ENCODE results near the gene LMF1.

- no peak for TF ChIP-seq TCF7L2 (IDR thresholded peaks at IDR 0.05; ENCODE audit: low read depth, low read length)
- TF ChIP-seq CTCF (IDR thresholded peaks at IDR 0.05 in 2 of 3, conservative IDR thresholded peaks at IDR 0.05 in 1 of 3; ENCODE audit: insufficient read depth in 2 of 3, low read depth in 1 of 3, low read length in 3 of 3): no peak
- no peak for TF ChIP-seq POLR2B (IDR thresholded peaks at IDR 0.05; ENCODE audit: low read depth, partially characterized antibody)
- no peak for TF ChIP-seq EZH2 (IDR thresholded peaks at IDR 0.05; ENCODE audit: borderline replicate concordance, low read depth, low read length)
- TF ChIP-seq POLR2AphosphoS5 (IDR thresholded peaks at IDR 0.05; ENCODE audit: control insufficient read depth, insufficient read depth, low read depth, low read length): no peak
- TF ChIP-seq TAF7 (tag; IDR thresholded peaks at IDR 0.05): no peak
- no peak for TF ChIP-seq ZNF830 (CRISPR knock-in tag; IDR thresholded peaks at IDR 0.05)
- no peak for TF ChIP-seq GABPA (tag; conservative IDR thresholded peaks at IDR 0.05; ENCODE audit: low read depth)
These were observed 4.0 kb upstream of the LMF1 start for GRCh38 chr16:974611-975261.

Data from K562 (cell line).